DND-41 (cell line): ENCODE data around the gene WFIKKN1.

Experiments used
- ATAC-seq: fragments of 200-7000 bp; cut with Tn5 transposase; 3 replicates; pipeline ENCODE4 v1.9.1; 2021; ENCODE audit warnings: low read depth; ENCODE audit not compliant: insufficient read depth
- DNase-seq: peaks from one replicate; pipeline ENCODE4 v3.0.0-alpha.2; 2020
- H2AFZ ChIP-seq: 2 replicates; pipeline ENCODE4 v1.6.0; 2012; ENCODE audit warnings: low read depth, low read length
- H3K27ac ChIP-seq: 2 replicates; pipeline ENCODE4 v1.5.1; 2012; ENCODE audit warnings: low read length, inconsistent platforms
- H3K27me3 ChIP-seq: fragments of 200-600 bp; sonication (generic); 2 replicates; pipeline ENCODE4 v1.6.0; 2012; ENCODE audit warnings: low read length, mild to moderate bottlenecking, inconsistent platforms; ENCODE audit not compliant: insufficient read depth, poor library complexity
- H3K36me3 ChIP-seq: 2 replicates; pipeline ENCODE4 v1.5.1; 2012; ENCODE audit warnings: low read length, inconsistent platforms; ENCODE audit not compliant: insufficient read depth
- H3K4me1 ChIP-seq: 2 replicates; pipeline ENCODE4 v1.5.1; 2012; ENCODE audit warnings: mild to moderate bottlenecking, low read length; ENCODE audit not compliant: insufficient read depth
- H3K4me2 ChIP-seq: 2 replicates; pipeline ENCODE4 v1.6.0; 2012; ENCODE audit warnings: mild to moderate bottlenecking, moderate library complexity, low read length, inconsistent platforms; ENCODE audit not compliant: insufficient read depth
- H3K4me3 ChIP-seq, 2 experiments: fragments of 200-600 bp in 1 of 2; shearing (Covaris generic) in 1 of 2; 2 replicates each; pipeline ENCODE4 v1.5.1; 2012 to 2016; ENCODE audit warnings: inconsistent platforms in 2 of 2, low read length in 2 of 2, mild to moderate bottlenecking in 2 of 2, low read depth in 1 of 2, moderate library complexity in 1 of 2
- H3K79me2 ChIP-seq: 2 replicates; pipeline ENCODE4 v1.6.0; 2012; ENCODE audit warnings: low read length, inconsistent platforms; ENCODE audit not compliant: insufficient read depth
- H3K9ac ChIP-seq: 2 replicates; pipeline ENCODE4 v1.6.0; 2012; ENCODE audit warnings: low read depth, mild to moderate bottlenecking, inconsistent platforms, low read length, moderate library complexity
- H3K9me3 ChIP-seq: 2 replicates; pipeline ENCODE4 v1.5.1; 2012; ENCODE audit warnings: low read length, moderate library complexity, mild to moderate bottlenecking, inconsistent platforms; ENCODE audit not compliant: insufficient read depth, severe bottlenecking
- H4K20me1 ChIP-seq: 2 replicates; pipeline ENCODE4 v1.6.0; 2012; ENCODE audit warnings: low read length; ENCODE audit not compliant: insufficient read depth
- CTCF ChIP-seq: IDR thresholded peaks from 2 replicates; pipeline ENCODE4 v1.5.1; 2012; ENCODE audit warnings: borderline replicate concordance, low read length, moderate library complexity, mild to moderate bottlenecking; ENCODE audit not compliant: poor library complexity, severe bottlenecking; ENCODE audit errors: extremely low read depth
- EZH2 ChIP-seq: IDR thresholded peaks from 3 replicates; pipeline ENCODE4 v1.6.1; 2012; ENCODE audit warnings: borderline replicate concordance, low read depth, mild to moderate bottlenecking, moderate library complexity, low read length, inconsistent platforms; ENCODE audit not compliant: severe bottlenecking

The WFIKKN1 gene

GRCh38 chr16:660459-661183 is 29.8 kb downstream of the WFIKKN1 start:
- H3K27ac ChIP-seq = no peak overlapping the region
- H3K27me3 ChIP-seq = no peaks in the 10 kb centered on the region
- DNase-seq = no peak
- ATAC-seq = peak; percentile 18; the same call in 2 of the 3 replicates
- H3K4me2 ChIP-seq = no peak overlapping the region
- peaks cover 23% of the 10 kb centered on the region for H4K20me1 ChIP-seq
- H3K9ac ChIP-seq = no peak overlapping the region
- no peaks in the 10 kb centered on the region for H3K4me1 ChIP-seq
- no peak overlapping the region for H2AFZ ChIP-seq
- peaks cover 70% of the 10 kb centered on the region for H3K36me3 ChIP-seq
- H3K79me2 ChIP-seq = no peaks in the 10 kb centered on the region
- H3K9me3 ChIP-seq = no peaks in the 10 kb centered on the region
- TF ChIP-seq CTCF (no peak), EZH2 (no peak)
- no peak overlapping the region for H3K4me3 ChIP-seq

DNA sequence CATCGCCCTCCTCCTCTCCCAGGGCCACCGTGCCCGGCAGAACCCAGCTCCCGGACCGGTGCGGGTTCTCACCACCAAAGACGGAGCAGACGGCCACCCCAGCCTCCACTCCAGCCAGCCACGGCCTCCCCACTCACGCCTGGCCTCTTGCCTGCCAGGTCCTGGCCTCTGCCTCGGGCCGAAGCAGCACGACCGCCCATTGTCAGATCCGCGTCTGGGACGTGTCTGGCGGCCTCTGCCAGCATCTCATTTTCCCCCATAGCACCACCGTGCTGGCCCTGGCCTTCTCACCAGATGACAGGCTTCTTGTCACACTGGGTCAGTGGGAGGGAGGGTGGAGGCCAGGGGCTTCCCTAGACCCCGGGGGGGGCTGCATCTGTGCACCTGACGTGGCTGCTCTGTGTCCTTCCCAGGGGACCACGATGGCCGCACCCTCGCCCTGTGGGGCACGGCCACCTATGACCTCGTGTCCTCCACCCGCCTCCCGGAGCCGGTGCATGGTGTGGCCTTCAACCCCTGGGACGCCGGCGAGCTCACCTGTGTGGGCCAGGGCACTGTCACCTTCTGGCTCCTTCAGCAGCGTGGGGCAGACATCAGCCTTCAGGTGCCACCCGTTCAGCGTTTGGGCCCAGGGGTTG is 30.5 kb downstream of the WFIKKN1 start:
- Histone ChIP-seq H3K27me3 (no peaks in the 10 kb centered on the region), H3K9ac (no peak overlapping the region), H3K27ac (no peak overlapping the region), H4K20me1 (peaks cover 23% of the 10 kb centered on the region), H3K4me1 (no peaks in the 10 kb centered on the region), H2AFZ (no peak overlapping the region), H3K9me3 (no peaks in the 10 kb centered on the region), H3K36me3 (peaks cover 65% of the 10 kb centered on the region), H3K4me2 (no peak overlapping the region), H3K4me3 (no peak overlapping the region), H3K79me2 (no peaks in the 10 kb centered on the region)
- ATAC-seq = peak; percentile 16; the same call in 2 of the 3 replicates
- TF ChIP-seq CTCF = no peak
- no peak for TF ChIP-seq EZH2
- no peak for DNase-seq

- Histone ChIP-seq H2AFZ (no peak overlapping the region), H3K4me1 (peaks cover 4% of the 10 kb centered on the region), H3K4me2 (no peak overlapping the region), H3K79me2 (0 out of 2 replicates have a peak, but pooled peaks cover under 1% of the 10 kb centered on the region), H3K27me3 (no peaks in the 10 kb centered on the region), H3K4me3 (no peak overlapping the region), H3K9me3 (no peaks in the 10 kb centered on the region), H3K27ac (no peak overlapping the region), H4K20me1 (peaks cover 23% of the 10 kb centered on the region), H3K36me3 (peaks cover 64% of the 10 kb centered on the region), H3K9ac (no peak overlapping the region)
- TF ChIP-seq CTCF (no peak), EZH2 (no peak)
- DNase-seq (no peak), ATAC-seq (no peak)
These were observed 31.3 kb downstream of the WFIKKN1 start for GRCh38 chr16:662095-662494.
